RKO (cell line): ENCODE data around the gene ADARB2.

Experiments used
- DNase-seq: peaks from one replicate; pipeline ENCODE4 v3.0.0-alpha.2; 2016; ENCODE audit warnings: low spot score

ADARB2 gene

DNA sequence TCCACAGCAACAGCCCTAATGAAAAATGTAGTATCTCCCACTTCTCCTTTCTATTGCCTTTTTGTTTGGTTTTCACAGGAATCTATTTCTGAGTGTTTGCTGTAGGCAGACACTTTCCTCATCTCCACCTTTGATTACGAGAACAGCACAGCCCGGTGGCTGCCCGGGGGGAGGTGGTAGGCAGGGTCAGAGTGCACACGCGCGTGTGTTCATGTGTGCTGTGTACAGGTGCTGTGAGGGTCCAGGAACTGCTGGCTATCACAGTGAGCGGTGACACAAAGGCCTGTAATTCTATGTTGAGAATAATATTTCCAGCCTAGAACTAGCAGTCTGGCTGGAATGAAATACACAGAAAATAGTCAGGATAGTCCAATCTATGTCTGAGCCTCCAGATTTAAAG, 212.8 kb downstream of the ADARB2 start:
- no peak for DNase-seq

DNA sequence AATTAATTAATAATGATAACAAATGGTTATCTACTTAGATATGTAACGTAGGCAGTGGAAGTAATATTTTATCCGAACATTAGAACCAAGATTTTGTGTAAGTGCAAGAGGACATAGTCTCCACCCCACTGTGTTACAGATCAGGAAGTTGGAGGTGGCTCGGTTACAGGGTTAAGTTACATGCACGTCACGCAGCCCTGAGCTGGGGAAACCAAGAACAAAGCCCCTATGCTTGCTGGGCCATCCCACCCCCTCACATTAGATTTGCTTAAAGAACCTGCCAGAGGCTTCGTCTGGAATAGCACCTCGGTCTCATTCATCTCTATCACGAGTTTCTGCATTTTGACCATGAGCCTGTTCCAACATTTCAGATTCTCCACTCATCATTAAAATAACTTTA, 214.1 kb downstream of the ADARB2 start:
- DNase-seq: no peak

DNA sequence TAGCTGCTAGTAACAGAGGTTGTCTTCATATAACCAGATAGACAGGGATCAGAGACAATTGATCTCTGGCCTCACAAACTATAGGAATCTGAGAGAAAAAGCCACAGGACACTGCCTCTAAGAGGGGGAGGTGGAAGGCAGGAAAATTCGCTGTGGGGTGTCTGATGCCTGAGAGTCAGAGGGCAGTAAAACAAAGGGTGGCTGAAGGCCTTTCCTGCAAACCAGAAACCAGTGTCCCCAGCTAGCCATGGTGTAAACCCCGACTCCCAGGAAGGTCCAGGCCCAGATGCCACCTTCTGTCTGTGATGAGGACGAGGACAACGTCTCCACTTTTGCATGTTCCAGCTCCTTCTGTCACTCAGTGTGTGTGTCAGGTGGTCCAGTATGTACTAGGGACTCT, 215.1 kb downstream of the ADARB2 start:
- DNase-seq: no peak

DNA sequence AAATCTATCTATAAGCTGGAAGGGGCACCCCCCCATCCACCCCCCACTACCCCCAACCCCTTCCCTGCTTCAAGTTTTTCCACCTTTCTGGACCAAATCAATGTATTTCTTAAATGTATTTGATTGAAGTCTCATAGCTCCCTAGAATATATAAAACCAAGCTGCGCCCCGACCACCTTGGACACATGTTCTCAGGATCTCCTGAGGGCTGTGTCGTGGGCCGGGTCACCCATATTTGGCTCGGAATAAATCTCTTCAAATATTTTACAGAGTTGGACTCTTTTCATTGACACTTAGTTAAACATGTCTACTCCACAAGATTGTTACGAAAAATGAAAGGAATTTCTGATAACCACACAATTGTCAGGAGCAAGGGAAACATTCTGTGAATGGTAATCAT, 215.6 kb downstream of the ADARB2 start:
- DNase-seq: no peak

DNA sequence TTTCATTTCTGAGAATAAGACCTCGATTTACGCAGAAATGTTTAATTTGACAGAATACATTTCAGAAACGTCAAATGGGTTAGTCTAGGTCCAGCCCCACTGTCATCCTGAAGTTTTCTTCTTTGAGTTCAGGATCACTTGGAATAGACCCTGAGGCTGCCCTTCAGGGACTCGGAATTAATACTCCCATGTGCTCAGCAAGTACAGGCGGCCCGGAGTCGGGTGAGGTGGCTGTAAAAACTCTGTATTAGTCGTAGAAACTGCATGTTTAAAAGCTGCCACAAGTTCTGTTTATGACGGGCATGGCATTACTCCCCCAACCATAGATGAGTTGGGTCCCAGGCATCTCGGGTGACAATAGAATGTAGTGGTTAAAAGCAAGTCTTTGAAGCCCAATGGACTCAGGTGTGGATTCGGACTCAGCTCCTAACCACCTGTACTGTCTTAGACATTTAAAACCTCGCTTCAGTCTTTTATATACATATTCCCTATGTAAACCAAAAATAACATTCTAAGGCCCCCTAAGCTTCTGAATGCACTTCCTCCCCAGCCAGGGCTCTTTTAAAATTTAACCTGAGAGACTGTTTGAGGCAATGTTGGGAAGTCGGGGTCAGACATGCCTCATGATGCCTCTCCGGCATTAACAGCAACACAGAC, 216.3 kb downstream of the ADARB2 start:
- DNase-seq: no peak

DNA sequence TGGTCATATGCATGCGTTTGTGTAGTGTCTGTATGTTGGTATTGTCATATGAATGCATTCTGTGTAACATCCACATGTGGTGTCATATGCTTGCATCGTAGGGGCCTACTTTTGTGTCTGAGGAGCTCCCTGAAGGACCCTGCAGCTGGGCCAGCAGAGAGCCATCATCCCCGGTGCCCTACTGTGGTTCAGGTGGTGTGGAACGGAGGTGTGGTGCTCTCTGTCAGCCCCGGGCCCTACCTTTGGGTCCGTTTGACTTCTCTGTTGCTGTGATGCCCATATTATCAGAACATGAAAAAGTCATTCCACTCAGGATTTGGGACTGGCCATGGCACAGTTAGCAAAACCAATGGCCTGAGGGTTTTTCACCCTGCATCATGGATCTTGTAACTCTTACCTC, 217.9 kb downstream of the ADARB2 start:
- no peak for DNase-seq

DNA sequence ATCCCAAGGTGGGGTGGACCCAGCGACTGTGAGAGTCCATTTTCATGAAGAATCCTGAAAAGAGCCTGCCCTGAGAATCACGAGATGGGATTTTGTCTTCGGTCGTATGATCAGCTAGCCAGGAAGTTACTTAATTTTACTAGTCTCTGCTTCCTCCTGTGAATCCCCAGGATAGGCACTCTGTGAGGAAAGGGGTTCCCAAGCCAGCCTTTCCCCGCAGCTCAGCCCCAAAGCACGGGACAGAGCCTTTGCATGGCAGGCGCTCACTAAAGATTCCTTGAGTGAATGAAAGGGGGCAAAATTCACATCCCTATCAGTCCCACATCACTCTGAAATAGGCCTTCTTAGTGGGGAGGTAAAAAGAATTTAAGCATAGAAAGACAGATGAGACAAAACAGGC, 219.6 kb downstream of the ADARB2 start:
- DNase-seq: no peak

DNA sequence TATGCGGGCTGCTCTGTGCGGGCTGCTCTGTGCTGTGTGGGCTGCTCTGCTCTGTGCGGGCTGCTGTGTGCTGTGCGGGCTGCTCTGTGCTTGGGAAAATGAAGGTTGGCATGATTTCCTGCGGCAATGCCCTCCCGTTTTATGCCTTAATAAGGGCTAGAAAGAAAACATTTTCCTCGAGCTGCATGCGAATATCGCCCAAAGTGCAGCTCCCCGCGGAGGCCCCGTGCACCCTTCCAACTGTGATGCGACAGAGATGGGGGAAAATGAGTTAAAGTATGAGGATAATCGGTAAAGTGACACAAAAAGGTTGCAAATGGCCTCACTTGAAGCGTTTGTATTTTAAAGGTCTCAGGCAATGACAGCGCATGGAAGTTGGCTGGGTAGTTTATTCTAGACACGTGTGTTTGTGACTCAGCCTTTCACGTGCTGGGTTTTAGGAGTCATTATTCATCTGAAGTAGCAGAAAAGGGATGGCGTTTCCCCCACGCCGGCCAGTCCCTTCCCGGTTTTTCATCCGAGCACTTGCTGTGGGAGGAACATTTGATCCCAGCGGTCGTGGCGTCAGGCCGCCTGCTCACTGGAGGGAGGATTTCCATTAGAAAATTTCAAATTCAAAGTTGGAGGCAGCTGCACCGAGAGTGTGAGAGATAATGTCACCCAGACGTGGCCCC, 220.7 kb downstream of the ADARB2 start:
- peak; percentile 45 for DNase-seq

DNA sequence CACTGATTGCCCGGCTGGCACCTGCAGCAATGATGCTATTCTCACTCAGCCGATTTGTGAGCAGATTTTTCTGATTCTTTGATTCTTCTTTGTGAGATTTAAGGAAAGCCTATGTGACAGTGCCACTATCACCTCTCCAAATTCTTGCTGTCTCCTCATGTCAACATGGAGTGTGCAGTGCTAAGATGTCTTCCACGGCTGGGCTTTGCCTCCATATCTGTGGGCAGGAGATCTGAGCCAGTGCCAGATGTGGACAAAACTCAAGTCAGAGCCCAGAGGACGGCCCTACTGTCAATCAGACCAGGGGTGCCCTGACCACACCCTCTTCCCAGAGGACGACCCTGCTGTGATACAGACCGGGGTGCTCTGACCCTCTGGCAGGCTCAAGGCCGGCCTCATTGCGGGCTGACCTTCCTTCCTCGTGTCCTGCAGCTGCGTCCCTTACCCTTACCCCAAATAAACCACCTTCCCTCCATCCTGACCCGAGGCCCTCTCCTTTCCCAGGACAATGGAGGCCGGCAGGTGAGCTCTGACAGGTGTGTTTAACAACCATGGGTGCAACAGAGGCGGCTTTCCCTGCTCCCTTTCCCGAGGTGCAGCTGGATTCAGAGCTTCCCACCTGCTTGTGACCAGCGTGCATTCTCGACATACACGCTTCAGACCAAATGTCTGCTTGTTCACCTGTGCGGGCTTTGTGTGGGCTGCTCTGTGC, 221.4 kb downstream of the ADARB2 start:
- DNase-seq: no peak

DNA sequence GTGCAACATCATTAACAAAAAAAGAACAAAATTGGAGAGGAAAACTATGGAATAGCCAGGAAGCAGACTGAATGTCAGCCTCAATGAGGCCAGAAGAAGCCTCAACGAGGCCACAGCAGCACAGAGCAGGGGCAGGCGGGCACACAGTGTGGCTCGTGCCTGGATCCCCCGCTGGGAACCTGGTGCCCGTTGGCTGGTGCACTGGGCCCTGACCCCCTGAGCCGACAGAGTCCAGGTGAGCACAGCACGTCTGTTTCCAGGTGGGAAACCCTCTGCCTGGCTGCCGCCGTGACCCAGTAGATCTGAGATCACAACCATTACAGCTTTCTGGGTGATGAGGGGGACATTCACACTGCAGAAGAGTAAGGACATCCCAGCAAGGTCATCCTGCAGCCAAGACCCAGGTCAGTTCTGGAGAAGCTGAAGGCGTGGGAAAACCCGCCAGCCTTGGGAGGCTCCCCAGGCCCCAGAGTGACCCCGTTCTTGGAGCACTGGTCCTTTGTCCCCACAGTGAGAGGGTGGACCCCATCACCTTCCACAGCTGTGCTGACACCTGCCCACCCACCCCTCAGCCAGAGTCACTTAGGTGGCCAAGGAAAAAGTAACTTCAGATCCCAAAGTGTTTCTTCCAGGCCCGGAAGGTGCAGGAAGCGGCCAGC, 222.1 kb downstream of the ADARB2 start:
- no peak for DNase-seq

DNA sequence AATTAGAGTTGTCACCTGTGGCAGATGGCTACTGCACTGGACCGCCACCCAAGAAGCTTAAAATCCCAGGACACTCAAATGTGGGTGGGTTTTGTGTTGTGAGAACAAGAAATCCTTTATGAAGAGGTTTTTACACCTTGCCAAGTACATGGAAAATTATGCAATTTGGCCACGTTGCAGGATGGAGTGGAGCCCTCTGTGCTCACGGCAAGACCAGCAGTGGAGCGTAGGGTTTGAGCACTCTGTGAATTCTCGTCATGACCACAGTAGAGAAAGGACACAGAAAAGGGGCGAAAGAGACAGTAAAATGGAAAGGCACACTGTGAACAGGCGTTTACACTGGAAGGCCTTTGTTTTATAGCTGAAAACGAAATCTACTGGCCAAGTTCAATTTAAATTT, 222.6 kb downstream of the ADARB2 start:
- no peak for DNase-seq

DNA sequence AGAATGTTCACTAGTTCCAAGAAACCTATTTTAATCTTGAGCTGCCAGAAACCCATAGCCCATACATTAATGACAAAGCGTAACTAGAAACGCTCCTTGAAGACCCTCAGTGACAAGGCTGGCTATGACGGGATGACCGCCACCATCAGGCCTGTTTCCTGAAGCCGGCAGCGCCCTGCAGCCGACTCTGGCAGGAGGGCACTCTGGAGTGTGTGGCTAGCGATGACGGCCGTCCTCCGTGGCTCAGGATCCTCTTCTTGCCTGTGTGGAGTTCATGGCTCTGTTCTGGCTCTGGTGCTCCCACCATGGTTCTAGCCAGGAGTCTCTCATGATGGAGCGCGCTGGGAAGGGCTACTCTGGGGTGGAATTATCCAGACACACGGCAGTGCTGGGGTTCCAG, 224.1 kb downstream of the ADARB2 start:
- DNase-seq: no peak

DNA sequence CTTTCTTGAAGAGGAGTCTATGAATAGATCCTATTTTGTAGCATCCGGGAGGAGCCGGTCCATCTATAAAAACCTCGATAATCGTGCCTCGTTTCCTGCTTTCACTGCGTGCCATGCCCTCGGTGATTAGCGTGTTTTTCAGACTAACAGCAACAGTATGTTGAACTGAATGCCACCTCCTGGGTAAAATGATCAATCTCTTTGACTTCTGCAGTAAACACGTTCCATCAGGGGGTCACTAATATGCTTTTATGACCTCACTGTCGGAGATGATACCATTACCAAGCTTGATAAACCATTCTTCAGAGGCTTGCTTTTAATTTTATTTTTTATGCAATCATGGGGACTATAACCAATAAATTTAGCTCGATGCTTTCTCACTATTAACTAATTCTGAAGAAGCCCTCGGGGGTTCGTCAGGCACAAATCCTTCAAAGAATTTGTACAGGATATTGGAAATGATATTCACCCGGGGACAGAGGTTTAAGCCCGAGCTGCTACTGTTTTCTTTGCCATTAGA, 228.3 kb downstream of the ADARB2 start:
- no peak for DNase-seq

DNA sequence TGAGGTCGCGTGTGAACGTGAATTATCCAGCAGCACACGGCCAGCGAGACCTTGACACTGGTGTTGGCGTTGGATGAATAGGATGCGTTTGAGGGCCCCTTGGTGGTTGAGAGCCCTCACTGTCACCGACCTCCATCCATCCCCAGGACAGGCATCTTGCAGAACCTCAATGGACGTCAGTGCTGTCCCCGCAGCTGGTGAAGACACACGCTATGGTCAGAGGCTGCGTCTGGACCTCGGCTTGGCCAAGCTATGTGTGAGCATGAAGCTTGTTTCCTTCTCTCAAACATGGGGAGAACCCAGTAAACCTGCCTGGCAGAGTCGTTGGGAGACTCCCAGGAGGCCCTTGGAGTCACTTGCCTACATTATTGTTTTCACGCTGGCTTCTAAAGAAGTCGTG, 229.2 kb downstream of the ADARB2 start:
- no peak for DNase-seq

DNA sequence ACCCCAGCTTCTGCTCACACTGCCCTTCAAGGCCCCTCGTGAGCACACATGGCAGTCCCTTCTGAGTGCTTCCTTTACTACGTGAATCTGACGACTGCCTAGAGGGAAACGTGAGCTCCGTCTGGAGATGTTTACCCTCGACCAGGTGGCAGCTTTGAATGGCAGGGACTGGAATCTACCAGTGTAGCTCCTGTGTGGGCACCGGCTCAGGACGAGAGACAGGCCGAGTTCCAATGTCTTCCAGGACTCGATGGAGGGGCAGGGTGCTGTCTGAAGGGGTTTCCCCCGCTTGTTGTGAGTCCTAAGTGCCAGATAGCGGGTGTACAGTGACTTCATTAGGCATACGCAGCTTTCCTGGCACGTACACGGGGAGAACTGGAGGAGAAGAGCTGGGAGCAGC, 229.9 kb downstream of the ADARB2 start:
- no peak for DNase-seq

DNA sequence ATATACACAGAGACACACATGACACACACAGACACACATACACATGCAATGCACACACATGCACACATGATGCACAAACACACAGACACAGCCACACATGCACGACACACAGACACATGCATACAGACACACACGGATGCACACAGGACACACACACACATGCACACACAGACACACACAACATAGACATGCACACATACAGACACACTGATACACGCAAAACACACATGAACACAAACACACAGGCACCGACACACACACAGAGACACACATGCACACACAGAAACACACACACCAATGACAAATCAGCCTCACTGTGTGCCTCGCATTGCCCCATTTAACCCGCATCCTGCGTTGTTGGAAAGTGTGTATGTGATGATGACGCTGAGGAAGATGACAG, 232.4 kb downstream of the ADARB2 start:
- no peak for DNase-seq

DNA sequence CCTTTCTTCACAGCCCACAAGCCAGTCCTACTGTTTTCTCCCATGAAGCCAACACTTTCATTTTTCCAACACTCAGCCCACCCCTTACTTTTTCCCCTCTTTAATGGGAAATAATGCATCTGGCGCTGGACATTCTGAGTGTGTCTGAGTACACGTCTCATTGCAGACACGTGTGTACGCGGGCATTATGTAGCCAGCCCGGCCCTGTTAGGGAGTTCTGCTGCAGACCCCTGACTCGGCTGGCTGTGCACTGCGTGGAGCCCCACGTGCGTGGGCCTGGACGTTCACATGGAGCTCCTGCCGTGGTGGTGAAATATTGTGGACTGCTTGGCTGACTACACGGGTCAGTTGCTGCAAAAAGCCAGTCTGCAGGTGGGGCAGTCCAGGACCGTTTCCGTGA, 233.0 kb downstream of the ADARB2 start:
- no peak for DNase-seq

DNA sequence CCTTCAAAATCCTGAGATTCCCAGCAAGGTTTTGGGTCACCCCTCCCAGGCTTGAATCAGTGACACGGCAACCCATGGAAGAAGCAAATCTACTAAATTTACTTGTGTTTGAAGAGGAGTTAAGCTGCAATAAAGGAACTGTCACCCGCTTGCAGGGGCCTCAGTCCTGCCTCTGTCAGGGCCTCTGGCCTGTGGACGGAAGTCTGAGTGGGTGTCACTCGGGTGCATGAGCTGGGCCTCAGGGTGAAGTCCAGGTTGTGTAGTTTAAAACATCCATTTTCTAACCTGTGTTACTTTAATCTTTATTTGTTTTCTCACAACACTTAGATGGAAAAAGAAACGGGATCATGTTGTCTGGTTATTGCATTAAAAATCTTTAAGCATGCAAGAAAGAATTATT, 234.9 kb downstream of the ADARB2 start:
- DNase-seq: no peak

DNA sequence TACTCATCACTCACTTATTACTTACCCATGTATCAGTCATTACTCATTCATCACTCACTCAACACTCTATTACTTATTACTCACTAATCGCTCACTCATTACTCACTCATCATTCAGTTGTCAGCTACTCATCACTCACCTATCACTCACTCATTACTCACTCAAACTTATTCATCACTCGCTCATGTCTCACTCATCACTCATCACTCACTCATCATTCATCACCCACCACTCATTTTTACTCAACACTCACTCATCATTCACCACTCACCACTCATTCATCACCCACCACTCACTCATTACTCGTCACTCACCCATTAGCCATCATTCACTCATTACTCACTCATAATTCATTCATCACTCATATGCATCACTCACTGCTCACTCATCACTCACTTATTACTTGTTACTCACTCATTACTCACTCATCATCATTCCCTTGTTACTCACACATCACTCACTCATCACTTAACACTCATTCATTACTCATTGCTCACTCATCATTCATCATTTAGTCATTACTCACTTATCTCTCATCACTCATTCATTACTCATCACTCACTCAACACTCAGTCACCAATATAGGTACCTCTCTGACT, 237.9 kb downstream of the ADARB2 start:
- DNase-seq: peak; percentile 77

DNA sequence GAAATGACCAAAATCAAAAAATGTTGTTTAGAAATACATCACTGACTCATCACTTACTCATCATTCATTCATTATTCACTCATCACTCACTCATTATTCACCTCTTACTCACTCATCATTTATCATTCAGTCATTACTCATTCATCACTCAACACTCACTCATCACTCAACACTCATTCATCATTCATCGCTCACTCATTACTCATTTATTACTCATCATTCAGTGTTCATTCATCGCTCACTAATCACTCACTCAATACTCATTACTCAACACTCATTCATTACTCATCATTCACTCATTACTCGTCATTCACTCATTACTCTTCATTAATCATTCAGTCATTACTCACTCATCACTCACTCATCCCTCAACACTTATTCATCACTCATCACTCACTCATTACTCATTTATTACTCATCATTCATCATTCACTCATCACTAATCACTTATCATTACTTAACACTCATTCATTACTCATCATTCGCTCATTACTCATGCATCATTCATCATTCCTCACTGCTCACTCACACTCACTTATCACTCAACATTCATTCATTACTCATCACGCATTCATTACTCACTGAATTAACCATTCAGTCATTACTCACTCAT, 238.5 kb downstream of the ADARB2 start:
- DNase-seq: no peak

DNA sequence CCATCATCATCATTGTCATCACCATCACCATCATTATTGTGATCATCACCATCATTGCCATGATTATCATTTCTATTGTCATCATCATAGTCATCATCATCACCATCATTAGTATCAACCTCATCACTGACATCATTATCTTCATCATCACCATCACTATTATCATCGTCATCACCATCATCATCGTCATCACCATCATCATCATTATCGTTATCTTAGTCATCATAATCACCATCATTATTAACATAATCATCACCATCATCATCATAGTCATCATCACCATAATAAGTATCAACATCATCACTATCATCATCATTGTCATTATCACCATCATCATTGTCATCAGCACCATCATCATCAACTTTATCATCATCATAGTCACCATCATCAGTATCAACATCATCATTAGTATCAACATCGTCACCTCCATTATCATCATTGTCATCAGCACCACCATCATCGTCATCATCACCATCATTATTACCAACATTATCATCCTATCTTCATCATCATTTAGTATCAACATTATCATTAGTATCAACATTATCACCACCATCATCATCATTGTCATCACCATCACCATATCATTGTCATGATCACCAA, 241.3 kb downstream of the ADARB2 start:
- no peak for DNase-seq

DNA sequence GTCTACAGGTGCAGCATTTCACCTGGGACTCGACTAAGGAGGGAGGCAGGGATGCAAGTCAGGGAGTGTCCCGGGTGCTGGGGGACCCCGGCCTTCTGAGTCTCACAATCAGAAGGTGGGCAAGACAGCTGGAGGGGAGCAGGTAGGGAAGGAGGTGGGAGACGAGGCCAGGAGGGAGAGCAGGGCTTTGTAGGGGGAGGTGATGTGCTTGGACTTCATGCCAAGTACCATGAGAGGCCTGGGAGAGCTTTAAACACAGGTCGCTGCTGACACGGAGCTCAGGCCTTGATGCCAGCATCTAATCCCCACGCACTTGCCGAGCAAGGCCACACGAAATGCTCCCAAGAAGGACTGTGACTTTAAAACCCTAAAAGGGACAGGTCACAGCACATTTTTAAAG, 244.7 kb downstream of the ADARB2 start:
- DNase-seq: no peak
